ENCODE measurements around the gene ANKRD63.
A peak's percentile ranks its signal among the peaks of the same experiment; 100 is the strongest.

ANKRD63 gene

DNA sequence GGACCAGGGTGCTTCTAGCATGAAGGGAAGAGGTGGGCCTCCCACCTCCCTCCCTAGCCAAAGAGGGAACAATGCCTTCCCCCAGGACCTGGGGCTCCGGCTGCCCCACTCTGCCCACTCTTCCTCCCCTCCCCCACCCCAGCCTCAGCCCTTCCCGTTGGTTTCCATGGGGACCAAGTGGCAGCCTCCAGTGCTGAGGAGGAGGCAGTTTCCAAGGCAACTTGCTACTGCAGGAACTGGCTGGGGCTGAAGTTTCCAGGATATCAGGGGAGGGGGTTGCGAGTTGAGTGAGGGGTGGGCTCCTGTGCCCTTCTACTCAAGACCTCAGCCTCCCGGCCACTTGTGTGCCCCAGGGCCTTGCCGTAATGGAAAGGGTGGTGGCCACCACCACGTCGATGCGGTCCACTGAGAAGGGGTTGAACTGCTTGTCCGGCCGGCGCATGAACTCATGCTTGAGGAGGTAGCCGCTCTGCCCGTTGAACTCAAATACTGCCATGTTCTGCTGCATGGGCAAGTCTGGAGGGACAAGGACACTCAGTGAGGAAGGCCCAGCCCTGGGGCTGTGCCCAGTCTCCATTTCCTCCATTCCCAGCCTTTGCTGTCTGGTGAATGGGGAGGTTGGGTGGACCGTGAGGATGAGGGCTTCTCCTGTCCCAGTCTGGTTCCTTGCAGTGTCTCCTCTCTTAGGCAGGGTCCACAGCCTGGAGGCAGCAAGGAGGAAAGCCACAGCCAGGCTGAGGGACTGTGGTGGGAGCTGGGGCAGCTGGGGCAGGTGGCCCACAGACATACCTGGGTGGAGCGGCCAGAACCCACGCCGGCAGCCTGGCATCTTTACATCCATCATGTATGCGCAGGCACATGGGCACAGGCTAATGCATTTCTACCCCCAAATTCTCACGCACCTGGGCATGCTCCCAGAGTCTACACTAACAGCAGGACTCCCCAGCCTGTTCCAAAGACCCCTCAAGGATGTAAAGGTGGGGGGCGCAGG, 11.3 kb upstream of the ANKRD63 start:
- DNase-seq = no peak

- no peak for DNase-seq
Measured at GRCh38 chr15:40293006-40293405, 10.1 kb upstream of the ANKRD63 start.

DNA sequence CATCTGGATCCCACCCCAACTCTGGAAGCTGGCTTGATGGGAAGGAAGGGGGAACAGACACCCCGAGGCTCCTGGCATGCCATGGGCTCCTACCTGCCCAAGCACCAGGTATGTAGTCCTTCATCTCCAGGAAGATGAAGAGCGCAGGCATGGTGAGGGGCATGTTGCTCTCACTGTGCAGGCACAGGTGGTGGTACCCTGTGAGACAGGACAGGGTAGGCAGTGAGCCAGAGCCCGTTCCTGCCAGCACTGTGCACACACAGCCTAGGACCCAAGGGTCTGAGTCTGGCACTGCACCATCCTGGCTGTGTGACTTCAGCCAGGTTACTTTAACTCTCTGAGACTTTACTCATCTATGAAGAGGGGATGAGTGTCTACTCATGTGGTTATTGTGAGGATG, 9.4 kb upstream of the ANKRD63 start:
- no peak for DNase-seq

- no peak for DNase-seq
Measured at GRCh38 chr15:40290918-40291574, 8.2 kb upstream of the ANKRD63 start.

DNA sequence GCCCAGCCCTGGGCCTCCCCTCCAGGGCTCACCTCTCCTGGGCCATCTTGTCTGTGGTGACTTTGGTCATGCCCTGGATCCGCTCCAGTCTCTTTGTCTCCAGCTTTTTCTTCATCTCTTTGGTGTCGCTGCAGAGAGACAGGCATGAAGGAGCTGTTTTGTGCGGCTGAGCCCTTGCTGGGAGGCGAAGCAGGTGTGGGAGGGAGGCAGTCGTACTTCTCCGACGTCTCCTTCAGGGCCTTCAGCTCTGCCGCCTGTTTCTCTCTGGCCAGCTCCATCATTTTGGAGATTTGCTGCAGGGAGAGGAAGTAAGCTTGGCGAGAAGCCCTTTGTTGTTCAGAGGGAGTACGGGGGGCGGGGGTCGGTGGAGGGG, 7.7 kb upstream of the ANKRD63 start:
- DNase-seq = no peak

- DNase-seq = no peak
Measured at GRCh38 chr15:40289140-40289775, 6.4 kb upstream of the ANKRD63 start.

DNA sequence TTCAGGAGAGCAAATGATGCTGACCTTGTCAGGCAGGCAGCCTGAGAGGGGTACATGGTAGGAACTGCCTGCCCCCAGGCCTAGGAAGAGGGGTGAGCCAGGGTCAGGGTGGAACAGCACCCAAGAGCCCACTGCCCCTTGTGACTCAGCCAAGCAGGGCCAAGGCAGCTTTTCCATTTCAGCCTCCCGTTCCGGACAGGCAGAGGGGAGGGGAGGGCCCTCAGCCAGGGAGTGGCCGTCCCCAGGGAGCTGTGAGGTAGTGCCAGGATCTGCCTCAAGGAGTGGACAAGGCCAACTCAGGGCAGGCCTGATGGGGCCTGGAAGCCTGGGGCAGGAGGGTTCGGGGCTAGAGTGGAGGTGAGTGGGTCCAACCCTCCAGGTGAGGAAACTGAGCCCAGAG, 5.1 kb upstream of the ANKRD63 start:
- DNase-seq = no peak

DNA sequence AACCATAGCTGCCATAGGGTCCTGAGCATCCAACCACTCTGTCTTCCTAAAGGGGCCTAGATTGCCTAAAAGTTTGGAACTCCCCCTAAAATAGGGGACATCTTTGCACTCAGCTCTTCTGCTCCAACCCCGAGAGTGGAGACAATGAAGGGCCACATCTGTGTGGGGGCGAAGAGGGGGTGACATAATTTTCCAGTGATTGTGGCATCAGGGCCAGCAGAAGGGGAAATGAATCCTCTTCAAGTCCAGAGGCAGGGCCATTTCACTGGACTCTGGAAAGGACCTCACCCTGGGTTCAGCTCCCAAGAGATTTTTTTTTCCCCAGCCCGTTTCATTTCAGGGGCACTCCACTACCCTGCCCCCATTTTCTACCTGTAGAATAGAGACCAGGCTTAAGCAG, 4.6 kb upstream of the ANKRD63 start:
- DNase-seq = no peak

GRCh38 chr15:40286794-40287193, 3.9 kb upstream of the ANKRD63 start:
- no peak for DNase-seq

- no peak for DNase-seq
Measured at GRCh38 chr15:40286061-40286532, 3.2 kb upstream of the ANKRD63 start.

DNA sequence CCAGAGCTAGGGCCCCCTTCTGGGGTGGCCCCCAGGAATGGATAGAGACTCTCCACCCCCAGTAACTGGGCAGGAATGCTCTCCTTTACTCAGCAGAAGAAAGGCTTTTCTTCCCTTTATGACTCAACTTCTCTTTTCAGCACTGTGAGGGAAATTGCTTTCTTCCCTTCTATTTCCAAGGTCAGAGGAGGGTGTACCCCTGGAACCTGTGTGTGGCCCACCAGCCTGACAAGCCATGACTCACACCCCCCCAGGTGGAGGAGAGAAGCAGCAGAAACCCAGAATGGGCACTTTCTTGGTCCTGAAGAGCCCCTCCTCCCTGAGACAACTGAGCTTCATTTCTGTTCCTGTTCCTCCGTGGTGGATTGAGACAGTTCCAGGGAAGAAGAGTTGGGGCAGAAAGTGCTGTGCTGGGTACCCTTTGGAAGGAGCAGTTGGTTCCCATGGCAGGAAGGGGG, 2.7 kb upstream of the ANKRD63 start:
- no peak for DNase-seq

GRCh38 chr15:40285151-40285550, 2.3 kb upstream of the ANKRD63 start:
- DNase-seq = no peak

GRCh38 chr15:40283615-40284300, 894 bp upstream of the ANKRD63 start:
- DNase-seq = no peak

DNA sequence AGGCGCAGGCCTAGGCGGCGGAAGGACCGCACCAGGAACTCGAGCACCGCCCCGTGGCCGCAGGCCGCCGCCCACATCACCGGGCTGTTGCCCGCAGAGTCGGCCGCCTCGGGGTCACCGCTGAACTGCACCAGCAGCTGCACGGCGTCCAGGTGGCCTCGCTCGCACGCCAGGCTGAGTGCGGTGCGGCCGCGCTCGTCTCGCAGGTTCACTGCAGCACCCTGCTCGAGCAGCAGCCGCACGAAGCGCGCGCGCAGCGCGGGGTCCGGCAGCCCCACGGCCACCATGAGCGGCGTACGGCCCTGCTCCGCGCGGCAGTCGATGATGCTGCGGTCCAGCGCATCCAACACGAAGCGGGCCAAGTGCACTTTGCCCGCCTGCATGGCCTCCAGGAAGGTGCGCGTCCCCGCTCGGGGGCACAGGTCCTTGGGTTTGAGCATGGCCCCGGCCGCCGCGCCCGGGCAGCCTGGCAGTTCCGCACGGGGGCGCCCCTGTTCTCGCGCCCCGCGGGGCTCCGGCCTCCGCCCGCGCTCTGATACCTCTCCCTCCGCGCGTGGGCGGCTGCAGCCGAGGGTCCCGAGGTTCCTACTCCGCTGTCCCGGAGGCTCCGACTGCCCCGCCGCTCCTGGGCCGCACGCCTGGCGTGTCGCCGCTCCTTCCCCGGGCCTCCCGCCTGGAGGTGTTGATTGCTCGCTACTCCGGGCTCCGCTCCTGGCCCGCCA, 556 bp downstream of the ANKRD63 start:
- peak; percentile 19 to 26 for DNase-seq

GRCh38 chr15:40281801-40282146, 1.1 kb downstream of the ANKRD63 start:
- DNase-seq = no peak

DNA sequence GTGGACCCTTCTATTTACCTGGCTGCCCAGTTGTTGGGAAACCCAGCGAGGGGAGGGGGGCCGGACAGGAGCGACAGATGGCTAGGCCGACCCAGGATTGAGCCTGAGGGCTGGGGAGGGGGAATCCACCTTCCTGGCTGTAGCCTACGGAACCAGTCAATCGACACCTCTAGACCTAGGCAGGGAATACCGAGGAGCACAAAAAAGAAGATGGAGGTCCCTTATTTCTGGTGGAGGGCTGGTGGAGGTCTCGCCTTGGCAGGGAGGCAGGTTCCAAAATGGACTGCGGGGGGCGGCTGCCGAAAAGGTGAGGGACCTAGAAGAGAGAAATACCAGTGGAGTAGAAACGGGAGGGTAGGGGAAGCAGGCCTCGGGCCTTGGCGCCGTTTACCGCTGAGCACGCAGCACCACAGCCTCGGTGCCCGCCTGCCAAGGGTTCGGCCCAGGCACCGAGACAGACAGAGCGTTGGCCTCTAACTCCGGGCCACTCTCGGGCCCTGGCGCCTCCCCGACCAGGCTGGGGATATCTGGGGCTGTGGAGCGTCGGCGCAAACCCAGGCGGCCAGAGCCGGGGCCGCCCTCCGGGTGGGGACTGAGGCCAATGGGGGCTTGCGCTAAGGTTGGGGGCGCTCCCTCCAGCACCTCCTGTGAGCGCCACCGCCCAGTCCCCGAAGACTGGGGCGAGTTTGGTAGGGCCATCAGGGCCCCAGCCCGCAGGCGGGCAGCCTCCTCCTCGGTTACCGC, 1.6 kb downstream of the ANKRD63 start:
- DNase-seq = no peak

DNA sequence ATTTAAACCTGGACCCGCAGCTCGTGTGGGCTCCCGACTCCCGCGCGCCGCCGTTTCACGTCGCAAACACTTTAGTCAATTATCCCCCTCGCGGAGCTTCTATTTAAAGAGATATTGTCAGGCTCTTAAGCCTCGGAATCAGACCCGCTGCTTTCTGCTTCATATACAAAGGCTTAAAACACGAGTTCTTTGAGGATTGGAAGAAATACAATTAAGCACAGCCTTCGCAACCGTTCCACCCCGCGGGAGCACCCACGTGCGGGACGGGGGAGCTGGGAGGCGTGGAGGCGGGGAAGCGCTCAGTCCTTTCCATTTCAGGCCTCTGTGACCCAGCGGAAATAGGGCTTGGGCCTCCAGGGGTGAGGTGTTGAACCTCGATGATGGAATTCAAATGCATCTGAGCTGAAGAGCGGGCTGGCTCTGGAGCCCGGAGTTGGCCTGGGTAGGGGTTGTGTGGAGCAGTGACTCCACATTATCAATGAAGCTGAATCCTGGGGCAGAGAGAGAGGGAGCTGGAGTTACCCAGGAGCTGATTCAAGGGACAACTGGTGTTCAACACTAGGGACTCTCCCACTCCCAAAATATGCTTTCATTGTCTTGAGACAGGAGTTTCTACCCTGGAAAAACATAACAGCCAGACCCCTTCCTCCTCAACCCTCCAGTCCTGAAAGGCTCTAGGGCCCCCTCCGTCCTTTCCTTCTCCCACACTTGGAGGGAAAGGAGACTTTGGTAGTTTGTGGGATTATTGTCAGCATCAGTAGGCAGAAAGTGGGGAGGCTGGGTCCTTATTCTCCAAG, 2.4 kb downstream of the ANKRD63 start:
- no peak for DNase-seq

- peak in 1 of 2 experiments; percentile 20 for DNase-seq
Measured at GRCh38 chr15:40279437-40280141, 3.3 kb downstream of the ANKRD63 start.

GRCh38 chr15:40278026-40278425, 4.8 kb downstream of the ANKRD63 start:
- no peak for DNase-seq

DNA sequence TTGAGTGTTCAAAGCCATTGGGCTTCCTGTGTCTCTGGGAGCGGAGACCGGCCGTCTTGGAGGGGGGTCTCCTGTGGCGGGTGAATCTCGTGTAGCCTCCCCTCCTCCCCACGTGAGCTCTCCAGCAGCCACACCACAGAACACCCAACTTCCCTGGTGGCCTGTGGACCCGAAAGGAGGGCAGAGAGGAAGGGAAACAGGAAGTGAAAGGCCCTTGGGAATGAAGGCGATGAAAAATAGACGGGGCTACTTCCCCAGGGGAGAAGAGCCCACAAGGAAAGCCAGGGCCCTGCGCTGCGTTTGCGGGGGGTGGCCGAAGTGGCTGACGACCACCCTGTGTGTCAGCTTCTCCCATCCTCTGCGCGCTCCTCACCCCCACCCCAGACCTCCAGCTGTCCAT, 5.4 kb downstream of the ANKRD63 start:
- DNase-seq = no peak
